SH-SY5Y (cell line): ENCODE data around the gene GCNT2.

Source experiments
- GATA2 ChIP-seq: IDR thresholded peaks from 2 replicates; pipeline ENCODE4 v1.6.1; 2011; ENCODE audit warnings: mild to moderate bottlenecking, low read depth, low read length
- GATA3 ChIP-seq: IDR thresholded peaks from 2 replicates; pipeline ENCODE4 v1.6.1; 2011; ENCODE audit warnings: low read depth, mild to moderate bottlenecking, low read length, moderate library complexity

- TF ChIP-seq GATA2 (no peak), GATA3 (no peak)
Measured at GRCh38 chr6:10610289-10610688, 89.1 kb downstream of the GCNT2 start.
